Heart left ventricle (tissue), 16 donors: ENCODE data around the gene PLCH1. TPM values are rescaled to one million over a fixed set of nuclear protein-coding genes. Genes with fewer than 3 reads are reported as not detected.

Experiments
- ATAC-seq, 4 donors: fragments of 200-7000 bp; cut with Tn5 transposase; one replicate each; pipeline ENCODE4 v1.9.1; 2020 to 2022; ENCODE audit warnings: moderate library complexity in 4 of 4, mild to moderate bottlenecking in 3 of 4, moderate number of reproducible peaks in 1 of 4
- DNase-seq, 5 donors: peaks; one replicate each; pipeline ENCODE4 v3.0.0-alpha.2; 2020
- H3K27ac ChIP-seq, 12 donors: fragments of 200-600 bp; sonication (generic) in 4 of 12; one replicate each; pipeline versions ENCODE4 v1.5.0 to v1.8.0; 2016 to 2022; ENCODE audit warnings: mild to moderate bottlenecking in 2 of 12
- H3K27me3 ChIP-seq, 9 donors: fragments of 200-600 bp; sonication (generic) in 2 of 9; one replicate each; pipeline versions ENCODE4 v1.5.1 to v1.8.0; 2016 to 2022; ENCODE audit warnings: mild to moderate bottlenecking in 3 of 9
- H3K36me3 ChIP-seq, 9 donors: fragments of 200-600 bp; sonication (generic) in 2 of 9; one replicate each; pipeline versions ENCODE4 v1.5.0 to v1.8.0; 2018 to 2022; ENCODE audit warnings: mild to moderate bottlenecking in 2 of 9
- H3K4me1 ChIP-seq, 12 donors: fragments of 200-600 bp; sonication (generic) in 4 of 12; one replicate each; pipeline versions ENCODE4 v1.5.0 to v1.8.0; 2016 to 2022; ENCODE audit warnings: mild to moderate bottlenecking in 3 of 12
- H3K4me3 ChIP-seq, 12 donors: fragments of 200-600 bp; sonication (generic) in 4 of 12; one replicate each; pipeline versions ENCODE4 v1.5.0 to v1.8.0; 2017 to 2022; ENCODE audit warnings: mild to moderate bottlenecking in 9 of 12, moderate library complexity in 4 of 12
- H3K9me3 ChIP-seq, 12 donors: fragments of 200-600 bp; sonication (generic) in 4 of 12; one replicate each; pipeline versions ENCODE4 v1.5.0 to v1.8.0; 2016 to 2022; ENCODE audit warnings: mild to moderate bottlenecking in 1 of 12
- CTCF ChIP-seq, 12 donors: fragments of 200-600 bp; sonication (generic) in 4 of 12; IDR thresholded peaks; one replicate each; pipeline versions ENCODE4 v1.5.0 to v1.8.0; 2018 to 2022; ENCODE audit warnings: antibody characterized with exemption in 12 of 12, mild to moderate bottlenecking in 5 of 12
- POLR2A ChIP-seq, 2 donors: fragments of 450-650 bp; IDR thresholded peaks; one replicate each; pipeline ENCODE4 v1.6.1; 2017; ENCODE audit warnings: antibody characterized with exemption in 2 of 2, mild to moderate bottlenecking in 2 of 2, moderate library complexity in 2 of 2
- WGBS, 4 donors: extraction: QIAGEN DNeasy Blood & Tissue Kit in 2 of 4; methylation state at CpG; one replicate each; pipeline versions ENCODE4 v1.1.5 to v1.1.7; 2013 to 2018; 5-methylcytosine and 5-hydroxymethylcytosine counted together
- intact Hi-C, 10 donors: fragments of 100-400 bp; cut with DNase I; formaldehyde crosslinking; loops; one replicate each; pipeline versions ENCODE4 v1.11.1 to v1.14.2; 2022
- polyA plus RNA-seq, 2 donors: library from polyadenylated mRNA; stranded (reverse); fragments of 200-250 nt; gene quantifications; one replicate each; pipeline ENCODE4 v1.2.3, GENCODE V29; 2013
- total RNA-seq, 9 donors: library from RNA; depleted of rRNA in 2 of 9; stranded (reverse); fragments of >200 nt in 2 of 9; fragmentation: NEBNext Ultra II Directional in 3 of 9; extraction: Animal tissue kit (Norgen Biotek cat#: 25700) in 3 of 9; gene quantifications; one replicate each; pipeline versions ENCODE4 v1.1.0 to v1.2.4, GENCODE V29; 2016 to 2023
- donor health status: ischemic (EF 13 %, LVEDD 7.1; RV severe dilation, severe dysfunction).
- donor health status: healthy with polysubstance abuse.
- donor health status: DM: no; HTN: yes; CAD: no.
- donor health status: DM: no; HTN: no; CAD: no.
- donor health status: ischemic (EF 25% LVEDD 6.9; RV normal size, moderate dysfunction).
- donor health status: ischemic (EF 25% LVEDD 5.7; RV mildly dilated, moderate dysfunction).
- donor health status: healthy.
- donor health status: DM: yes; HTN: yes; CAD: no.
- donor health status: ischemic (EF 35%, LVEDD 5.7; RV mildly dilated, moderate dysfunction).
- donor health status: nonischemic (EF 11% LVEDD 7.7; RV severe dilation, severe dysfunction).
- donor health status: DM: yes; HTN: yes; CAD: no.
- donor health status: PGD.
- donor health status: ischemic (EF 29% LVEDD 5.4; RV normal size, mild dysfunction).
- donor health status: nonischemic (EF 23%, LVEDD 6.1; RV moderate dilation, normal function).

The PLCH1 gene
- total and polyA plus RNA-seq, 11 donors: 0.07 to 2.7 (median 0.23) TPM

GRCh38 chr3:155420881-155421486, 323.9 kb downstream of the PLCH1 start:
- WGBS, 4 donors: 64 to 79% (median 78%) methylated on average over 1 of the region's 1 CpG
- no peak overlapping the region for H3K4me3 ChIP-seq
- H3K27me3 ChIP-seq: no peaks in the 10 kb centered on the region
- DNase-seq (no peak), ATAC-seq (no peak)
- peaks cover 0 to 9% (median 0%) of the 10 kb centered on the region in 12 donors for H3K4me1 ChIP-seq
- H3K27ac ChIP-seq: no peak overlapping the region
- H3K36me3 ChIP-seq: no peaks in the 10 kb centered on the region
- H3K9me3 ChIP-seq: peaks cover 0 to 6% (median 0%) of the 10 kb centered on the region in 12 donors
- TF ChIP-seq CTCF (IDR thresholded peaks at IDR 0.05): no peak
- TF ChIP-seq POLR2A (IDR thresholded peaks at IDR 0.05): no peak
- intact Hi-C loops: no loop called here

- no peak for DNase-seq
- H3K4me1 ChIP-seq: peaks cover 0 to 7% (median 0%) of the 10 kb centered on the region in 12 donors
- WGBS, 4 donors: 63 to 75% (median 70%) methylated on average over 4 of the region's 4 CpGs
Measured at GRCh38 chr3:155420406-155420805, 324.5 kb downstream of the PLCH1 start.

GRCh38 chr3:155418407-155418806, 326.5 kb downstream of the PLCH1 start:
- Histone ChIP-seq H3K4me1 (peaks cover 0 to 5% (median 0%) of the 10 kb centered on the region in 12 donors), H3K9me3 (no peaks in the 10 kb centered on the region), H3K27ac (no peak overlapping the region), H3K27me3 (no peaks in the 10 kb centered on the region), H3K36me3 (no peaks in the 10 kb centered on the region), H3K4me3 (no peak overlapping the region)
- WGBS, 4 donors: 14 to 30% (median 24%) methylated on average over 2 of the region's 2 CpGs
- ATAC-seq: no peak
- intact Hi-C loops: no loop called here
- TF ChIP-seq POLR2A (IDR thresholded peaks at IDR 0.05) (no peak), CTCF (IDR thresholded peaks at IDR 0.05) (no peak)
- DNase-seq: peak in 1 of 5 donors; percentile 41

More at GRCh38 chr3:155420406-155420805, 324.5 kb downstream of the PLCH1 start:
- intact Hi-C loops: no loop called here
- H3K27me3 ChIP-seq: no peaks in the 10 kb centered on the region
- H3K9me3 ChIP-seq: peaks cover 0 to under 1% (median 0%) of the 10 kb centered on the region in 12 donors
- H3K27ac ChIP-seq: no peak overlapping the region
- ATAC-seq: no peak
- no peaks in the 10 kb centered on the region for H3K36me3 ChIP-seq
- no peak overlapping the region for H3K4me3 ChIP-seq
- TF ChIP-seq POLR2A (IDR thresholded peaks at IDR 0.05) (no peak), CTCF (IDR thresholded peaks at IDR 0.05) (no peak)

- Histone ChIP-seq H3K4me1 (peaks cover 0 to 9% (median 0%) of the 10 kb centered on the region in 12 donors), H3K27ac (no peak overlapping the region), H3K9me3 (no peaks in the 10 kb centered on the region), H3K4me3 (no peak overlapping the region), H3K27me3 (no peaks in the 10 kb centered on the region), H3K36me3 (no peaks in the 10 kb centered on the region)
- DNase-seq: no peak
- intact Hi-C loops: no loop called here
- TF ChIP-seq CTCF (IDR thresholded peaks at IDR 0.05) (no peak), POLR2A (IDR thresholded peaks at IDR 0.05) (no peak)
- 62 to 95% (median 93%) methylated on average over 3 of the region's 3 CpGs for WGBS, 4 donors
- ATAC-seq: no peak
Measured at GRCh38 chr3:155417119-155417517, 327.8 kb downstream of the PLCH1 start.
